HG03025 (cell line): ENCODE results near the gene COL6A3.

Source experiments
- ATAC-seq: cut with Tn5 transposase; IDR thresholded peaks from one replicate; pipeline ENCODE4 v1.9.1; 2021; ENCODE audit warnings: mild to moderate bottlenecking, moderate library complexity; ENCODE audit not compliant: unreplicated experiment, low FRiP score

The COL6A3 gene

DNA sequence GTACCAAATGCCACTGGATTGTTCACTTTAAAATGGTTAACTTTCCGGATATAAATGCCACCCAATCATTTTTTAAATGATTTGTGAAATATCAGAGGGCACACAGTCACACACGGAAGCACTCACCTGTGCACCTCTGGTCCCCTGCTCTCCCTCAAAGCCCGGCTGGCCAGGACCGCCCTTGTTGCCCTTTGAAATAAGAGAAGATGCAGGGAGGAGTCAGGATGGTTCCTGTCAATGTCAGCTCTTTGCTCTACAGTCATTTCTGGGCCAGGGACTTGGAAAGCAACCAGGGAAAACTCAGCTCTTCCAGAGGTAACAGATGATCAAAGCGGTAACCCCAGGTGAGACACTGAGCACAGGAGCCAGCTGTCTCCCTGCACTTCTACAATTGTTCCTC is 60.7 kb downstream of the COL6A3 start:
- no peak for ATAC-seq

DNA sequence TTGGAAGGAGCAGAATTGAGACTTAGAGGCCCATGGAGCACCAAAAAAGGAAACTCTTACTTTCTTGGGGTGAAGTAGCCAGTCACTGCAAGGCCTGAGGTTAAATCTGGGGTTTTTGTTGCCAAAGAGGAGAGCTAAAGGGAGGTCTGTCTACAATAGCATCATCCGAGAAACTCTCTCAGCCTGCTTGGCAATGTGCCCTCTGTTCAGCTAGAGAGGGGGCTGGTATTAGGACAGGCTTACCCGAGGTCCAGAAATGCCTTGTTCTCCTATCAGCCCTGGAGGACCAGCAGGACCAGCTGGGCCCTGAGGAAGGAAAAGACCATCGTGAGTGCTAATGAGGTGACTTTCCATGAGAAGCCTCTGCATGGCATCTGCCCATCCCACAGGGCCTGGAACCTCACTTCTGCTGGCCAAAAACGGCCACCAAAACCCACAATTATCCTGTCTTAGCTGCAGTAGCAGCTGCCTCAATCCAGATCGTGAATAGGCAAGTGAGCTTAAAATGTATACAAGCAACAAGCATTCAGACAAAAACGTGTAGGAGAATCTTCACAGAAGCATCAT is 61.6 kb downstream of the COL6A3 start:
- no peak for ATAC-seq

DNA sequence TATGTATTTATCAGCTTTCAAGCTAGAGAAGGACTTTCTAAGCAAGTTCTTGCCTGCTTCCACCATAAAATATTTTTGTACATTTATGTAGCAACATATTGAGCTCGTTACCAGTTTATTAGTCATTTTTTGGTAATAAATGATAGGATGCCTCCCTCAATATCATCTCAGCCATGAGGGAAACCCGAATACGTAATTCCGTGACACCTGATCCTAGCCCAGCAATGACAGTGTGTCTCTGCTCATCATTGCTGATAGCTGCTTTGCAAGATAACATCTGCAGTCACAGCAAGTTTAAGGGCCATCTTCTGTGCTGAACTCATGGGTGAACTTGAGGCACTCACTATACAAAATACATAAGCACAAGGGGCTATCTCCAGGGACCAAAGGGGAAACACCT is 62.2 kb downstream of the COL6A3 start:
- ATAC-seq = no peak

DNA sequence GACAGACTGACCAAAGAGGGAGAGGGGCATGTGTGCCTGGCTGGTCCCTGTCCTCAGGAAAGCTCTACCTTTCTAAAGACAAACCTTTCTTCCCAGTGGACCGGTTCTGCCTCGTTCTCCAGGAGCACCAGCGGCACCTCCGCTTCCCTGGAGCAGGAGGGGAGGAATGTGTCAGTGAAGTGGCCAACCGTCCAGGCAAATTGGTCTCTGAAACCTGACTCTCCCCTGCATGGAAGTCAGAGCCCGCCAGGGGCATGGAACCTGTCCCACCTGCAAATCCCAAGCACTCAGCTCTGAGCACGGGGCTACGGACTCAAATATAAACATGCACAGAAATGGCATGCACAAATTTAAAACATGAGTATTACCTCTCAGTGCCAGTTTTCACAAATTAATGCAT is 62.9 kb downstream of the COL6A3 start:
- no peak for ATAC-seq

DNA sequence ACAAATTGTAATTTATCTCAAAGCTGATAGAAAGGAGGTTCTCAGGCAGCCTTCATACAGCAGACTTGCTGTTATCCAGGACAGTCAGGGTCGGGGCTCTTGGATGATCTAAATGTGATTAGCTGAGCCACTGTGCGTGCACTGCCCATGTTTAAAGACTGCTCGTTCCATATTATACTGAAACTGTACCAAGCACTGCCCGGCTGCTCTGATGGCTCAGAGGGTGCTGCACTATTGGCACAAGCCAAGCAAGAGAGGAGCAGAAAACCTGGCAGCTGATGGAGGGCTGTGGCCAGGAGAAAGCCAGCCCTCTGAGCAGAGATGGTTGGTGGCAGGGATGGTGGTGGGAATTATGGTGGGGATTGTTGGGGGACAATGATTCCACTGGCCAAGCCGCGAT is 63.4 kb downstream of the COL6A3 start:
- ATAC-seq = no peak

DNA sequence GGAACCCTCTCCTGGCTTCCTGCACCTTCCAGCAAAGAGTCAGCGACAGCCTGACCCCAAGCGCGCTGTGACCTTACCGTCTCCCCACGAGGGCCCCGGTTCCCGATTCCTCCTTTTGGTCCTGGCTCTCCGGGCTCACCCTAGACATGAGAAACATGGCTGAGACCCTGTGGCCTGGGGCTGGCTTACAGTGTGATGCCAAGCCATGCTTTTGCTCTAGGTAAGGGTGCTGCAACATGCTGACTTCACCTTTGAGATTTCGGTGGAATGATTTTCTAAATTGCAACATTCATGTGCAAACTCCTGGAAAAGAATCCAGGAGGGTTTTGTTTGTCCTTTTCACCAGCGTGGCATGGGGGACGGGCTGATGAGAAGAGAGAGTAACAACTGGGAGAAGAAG is 63.9 kb downstream of the COL6A3 start:
- ATAC-seq = no peak

DNA sequence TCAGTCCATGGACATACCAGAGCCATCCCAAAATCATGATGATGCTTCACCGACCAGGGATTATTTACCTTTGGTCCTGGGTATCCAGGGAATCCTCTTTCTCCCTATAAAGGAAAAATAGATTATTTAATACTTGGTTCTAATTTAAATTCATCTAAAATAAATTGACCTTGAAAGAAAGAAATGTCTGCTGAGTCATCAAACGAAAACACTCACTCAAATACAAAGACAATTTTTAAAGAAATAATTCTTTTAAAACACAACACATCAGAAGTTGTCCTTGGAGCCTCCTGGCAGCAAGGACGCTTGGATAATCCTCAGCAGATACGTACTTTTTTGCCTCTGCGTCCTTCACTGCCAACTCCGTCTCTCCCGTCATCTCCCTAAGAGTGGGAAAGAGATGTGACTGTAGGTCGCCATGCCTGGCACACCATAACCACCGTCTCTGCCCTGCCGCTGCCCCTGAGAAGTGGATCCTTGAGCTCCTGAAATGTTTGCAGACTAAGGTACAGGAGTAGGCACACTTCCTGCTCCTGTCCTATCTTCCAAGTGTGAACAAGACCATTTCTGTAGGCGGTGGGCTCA is 65.6 kb downstream of the COL6A3 start:
- ATAC-seq = no peak

DNA sequence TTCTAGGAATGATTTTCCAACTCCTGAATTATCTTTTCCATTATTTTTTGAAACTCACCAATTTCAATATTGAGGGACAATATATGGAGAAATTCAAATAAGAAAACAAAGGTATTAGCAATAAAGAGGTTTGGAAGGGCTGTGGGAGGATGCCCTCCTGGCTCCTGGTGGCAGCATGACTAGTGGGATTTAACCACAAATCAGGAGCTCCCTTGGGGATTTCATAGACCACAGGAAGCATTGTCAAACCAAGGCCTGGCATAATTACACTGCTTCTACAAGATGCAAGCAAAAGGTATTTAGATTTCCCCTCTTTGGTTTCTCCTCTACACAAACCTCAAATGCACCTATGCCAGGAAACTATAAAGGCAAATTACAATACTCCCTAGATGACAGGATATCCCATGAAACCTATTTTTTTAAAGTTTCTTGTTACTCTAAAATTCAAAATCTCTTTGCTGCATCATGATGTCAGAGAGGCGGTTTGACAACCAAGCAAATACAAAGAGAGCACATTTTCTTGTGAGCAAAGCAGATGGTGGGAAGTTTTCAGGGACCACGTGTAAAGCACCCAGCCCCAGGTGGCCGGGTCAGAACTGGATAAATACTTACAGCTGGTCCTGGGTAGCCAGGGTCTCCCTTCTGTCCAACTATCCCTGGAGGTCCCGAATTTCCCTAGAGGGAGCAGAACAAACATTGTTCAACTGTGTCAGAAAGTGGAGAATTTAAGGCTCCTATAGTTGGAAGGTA is 67.9 kb downstream of the COL6A3 start:
- no peak for ATAC-seq

DNA sequence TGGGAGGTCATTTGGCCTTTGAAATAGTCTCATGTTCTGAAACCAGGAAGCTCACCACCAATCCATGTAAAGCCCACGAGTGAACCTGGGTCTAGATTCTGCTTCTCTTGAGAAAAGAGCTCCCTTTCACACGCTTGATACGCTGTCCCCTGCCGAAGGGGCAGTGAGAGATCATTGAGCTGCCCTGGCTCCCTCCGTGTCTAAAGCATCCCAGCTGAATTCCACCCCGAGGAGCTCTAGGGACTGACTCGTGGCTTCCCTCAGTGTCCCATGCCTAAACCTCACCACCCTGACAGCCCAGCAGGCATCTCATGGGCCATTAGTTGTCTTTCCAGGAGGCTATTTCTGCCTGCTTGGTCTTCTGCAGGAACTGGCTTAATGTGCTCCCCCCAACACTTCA is 68.6 kb downstream of the COL6A3 start:
- no peak for ATAC-seq

DNA sequence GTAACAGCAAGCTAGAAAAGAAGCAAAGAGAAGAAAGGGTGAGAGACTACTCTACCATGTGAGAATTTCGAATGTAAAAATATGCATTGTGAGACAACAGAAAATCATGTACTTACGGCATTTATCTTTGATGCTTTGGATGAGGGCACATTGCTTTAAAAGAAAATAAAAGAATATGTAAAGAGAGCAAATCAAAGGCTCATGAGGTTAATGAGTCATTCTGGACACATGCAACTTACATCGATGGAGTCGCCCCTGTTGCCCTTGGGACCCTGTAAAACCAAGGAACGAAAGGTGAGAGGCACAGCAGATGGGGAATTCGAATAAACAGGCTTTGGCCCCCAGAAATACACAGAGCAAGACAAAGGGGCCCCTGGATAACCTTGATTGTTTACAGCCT is 69.0 kb downstream of the COL6A3 start:
- ATAC-seq = no peak

DNA sequence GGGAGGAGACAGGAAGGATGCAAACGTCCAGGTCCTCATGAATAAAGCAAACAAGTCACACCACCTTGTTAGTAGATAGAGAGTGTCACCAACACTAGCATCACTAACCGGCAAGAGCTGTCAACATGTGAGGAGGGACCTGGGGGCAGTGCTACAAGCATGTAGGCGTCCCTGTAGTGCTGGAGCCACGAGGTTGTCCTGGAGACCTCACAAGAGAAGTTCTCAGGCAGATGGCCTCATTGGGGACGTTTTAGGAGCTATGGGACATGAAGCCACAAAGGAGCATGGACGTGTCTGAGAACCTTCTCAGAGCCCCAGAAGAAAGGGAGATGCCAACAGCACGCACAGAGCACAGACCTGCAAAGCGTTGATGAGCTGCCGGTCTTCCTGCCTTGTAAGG is 70.0 kb downstream of the COL6A3 start:
- no peak for ATAC-seq

DNA sequence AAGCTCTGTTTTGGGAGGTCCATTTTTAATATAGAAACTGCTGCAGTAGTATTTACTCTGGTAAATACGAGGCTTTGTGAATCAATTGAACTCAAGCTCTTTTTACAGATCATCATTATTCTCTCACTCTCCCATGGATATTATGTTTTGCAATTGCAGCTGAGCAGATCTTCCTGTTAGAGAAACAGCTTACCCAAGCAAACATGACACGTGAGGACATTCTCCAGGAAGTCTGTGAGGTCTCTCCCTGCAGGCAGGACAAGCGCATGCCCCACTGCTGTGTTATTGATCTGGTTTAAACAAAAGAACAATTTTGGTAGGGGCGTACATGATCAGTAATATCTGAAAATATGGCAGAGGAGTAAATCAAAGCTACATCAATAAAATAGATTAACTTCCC is 72.1 kb downstream of the COL6A3 start:
- ATAC-seq = no peak

DNA sequence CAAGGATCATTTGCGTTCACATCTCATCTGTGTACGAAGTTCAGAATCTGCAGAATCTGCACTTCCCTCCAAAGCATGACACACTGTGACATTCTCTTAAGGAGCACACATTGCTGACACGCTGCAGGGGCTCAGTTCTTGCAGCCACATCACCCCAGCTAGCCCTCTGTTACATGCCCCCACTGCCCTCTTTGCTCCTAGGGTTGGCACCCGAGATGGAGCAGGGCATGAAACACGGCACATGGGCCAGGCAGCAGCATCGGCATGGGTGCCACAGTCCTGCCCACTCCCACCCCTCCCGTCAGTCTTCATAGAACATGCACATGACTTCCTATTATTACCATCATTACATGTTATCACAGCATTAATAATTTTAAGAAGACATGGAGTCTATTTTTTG is 76.4 kb downstream of the COL6A3 start:
- ATAC-seq = no peak

DNA sequence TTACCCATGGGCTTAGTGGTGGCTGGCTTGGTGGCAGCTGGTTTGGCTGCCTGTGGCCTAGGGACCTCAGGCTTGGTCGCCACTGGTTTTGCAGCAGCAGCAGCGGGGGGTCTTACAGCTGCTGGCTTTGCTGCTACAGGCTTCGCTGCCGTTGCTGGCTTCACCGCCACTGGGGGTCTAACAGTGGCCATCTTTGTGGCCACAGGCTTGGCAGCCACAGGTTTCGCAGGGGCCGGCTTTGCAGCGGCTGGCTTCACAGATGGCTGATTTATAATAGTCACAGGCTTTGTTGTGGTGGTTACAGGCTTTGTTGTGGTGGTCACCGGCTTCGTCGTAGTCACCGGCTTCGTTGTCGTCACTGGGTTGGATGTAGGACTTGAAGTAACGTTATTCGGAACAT is 77.8 kb downstream of the COL6A3 start:
- no peak for ATAC-seq

DNA sequence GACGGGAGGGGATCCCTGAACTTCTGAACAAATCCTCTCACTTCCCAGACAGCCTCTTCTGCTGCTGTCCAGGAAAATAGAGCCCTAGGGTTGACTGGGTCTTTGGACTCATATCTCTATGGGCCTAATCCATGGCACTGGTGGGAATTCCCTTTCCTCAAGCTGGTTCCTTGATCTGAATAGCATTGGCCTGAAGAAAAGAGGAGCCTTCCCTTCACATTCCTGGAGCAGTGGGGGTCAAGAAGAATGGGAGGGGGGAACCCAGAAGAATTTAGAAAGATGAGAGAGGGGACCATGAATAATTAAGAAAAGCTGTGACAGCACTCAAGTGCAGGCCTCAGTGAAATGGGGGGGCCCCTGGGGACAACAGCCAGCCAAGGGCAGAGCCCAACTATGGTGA is 80.2 kb downstream of the COL6A3 start:
- ATAC-seq = no peak

DNA sequence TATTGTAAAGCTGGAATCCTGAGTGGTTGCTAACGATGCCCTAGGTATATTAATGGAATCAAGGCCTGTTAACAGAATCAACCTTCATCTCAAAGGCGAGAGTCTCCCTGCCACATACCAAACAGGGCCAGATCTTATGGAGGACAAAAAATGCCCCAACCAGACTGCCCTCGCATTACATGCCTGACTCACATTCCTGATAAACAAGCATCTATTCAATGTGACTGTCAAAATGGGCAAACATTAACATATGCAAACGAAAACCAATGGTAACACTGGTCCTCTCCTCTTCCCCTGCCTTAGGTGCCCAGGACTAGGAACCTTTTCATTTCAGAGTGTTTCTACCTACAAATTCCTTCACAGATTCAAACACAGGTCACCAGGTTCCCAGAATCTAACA is 83.4 kb downstream of the COL6A3 start:
- no peak for ATAC-seq

DNA sequence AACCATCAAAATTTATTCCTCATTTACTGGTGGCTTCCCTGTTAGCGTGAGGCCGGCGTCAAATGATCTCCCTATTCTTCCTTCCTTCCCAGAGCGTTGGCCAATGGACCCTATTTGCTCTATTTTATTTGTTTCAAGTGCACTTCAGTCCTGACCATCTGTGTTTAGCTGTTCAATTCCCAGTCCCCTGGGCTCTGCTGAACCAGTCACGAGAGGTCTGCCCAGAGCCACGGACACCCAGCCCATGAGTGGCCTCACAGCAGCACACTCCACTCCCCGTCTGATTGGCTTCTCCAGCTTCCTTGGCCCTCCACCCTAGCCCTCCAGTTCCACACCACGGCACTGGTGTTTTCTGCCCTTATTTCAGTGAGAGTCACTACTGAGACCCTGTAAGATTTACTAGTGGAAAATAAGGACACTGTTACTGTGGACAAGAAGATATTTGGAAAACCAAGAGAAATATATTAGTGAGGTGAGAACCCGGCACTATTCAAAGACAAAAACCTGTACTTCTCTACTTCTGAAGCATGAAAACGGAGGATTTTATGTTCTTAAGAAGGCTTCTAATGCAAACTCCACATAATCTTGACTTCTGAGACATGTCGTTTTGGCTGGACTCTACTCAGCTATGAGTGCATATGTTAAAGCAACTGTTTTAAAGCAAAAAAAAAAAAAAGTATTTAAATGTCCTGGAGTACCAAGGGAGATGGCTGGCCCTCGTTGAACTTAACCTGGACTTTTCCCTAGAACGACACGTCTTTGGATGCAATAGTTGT is 86.6 kb downstream of the COL6A3 start:
- ATAC-seq = no peak

DNA sequence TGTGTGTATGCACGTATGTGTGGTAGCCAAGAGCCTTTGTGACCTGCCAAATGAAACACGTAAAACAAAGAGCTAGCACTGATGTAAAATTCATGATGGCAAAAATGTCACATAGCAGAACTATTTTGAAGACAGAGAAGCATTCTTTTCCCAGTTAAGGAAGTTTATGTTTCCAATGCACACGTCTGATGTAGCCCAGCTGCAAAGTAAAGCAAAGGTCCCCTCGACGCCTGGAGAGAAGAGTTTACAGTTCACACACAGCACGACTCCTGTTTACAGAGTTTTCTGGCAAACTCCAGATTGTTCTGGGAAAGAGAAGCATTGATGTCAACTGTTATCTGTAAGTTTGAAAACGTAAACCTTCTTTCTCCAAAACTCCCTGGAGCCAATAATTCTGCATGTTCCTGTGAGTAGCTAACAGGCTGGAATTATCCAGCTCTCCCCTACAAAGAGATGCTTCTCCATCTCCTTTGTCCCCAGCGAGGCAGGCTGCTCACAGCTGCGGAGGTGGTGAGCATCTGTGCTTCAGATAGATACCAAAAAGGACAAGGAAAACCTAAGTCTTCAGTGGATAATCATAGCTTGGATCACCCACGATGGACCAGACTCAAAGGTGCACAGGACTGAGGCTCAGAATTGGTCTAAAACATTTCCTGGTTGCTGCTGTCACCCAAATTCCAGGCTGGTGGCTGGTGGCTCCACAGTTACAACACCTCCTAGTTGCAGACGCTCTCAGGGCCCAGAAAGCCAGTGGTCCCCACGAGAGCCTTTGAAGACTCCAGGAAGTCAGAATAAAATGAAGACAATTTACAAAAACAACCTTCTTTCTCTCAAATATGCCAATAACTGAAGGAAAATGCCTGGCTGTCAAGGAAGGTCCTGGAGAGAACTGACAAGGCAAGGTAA is 87.4 kb downstream of the COL6A3 start:
- ATAC-seq = no peak

DNA sequence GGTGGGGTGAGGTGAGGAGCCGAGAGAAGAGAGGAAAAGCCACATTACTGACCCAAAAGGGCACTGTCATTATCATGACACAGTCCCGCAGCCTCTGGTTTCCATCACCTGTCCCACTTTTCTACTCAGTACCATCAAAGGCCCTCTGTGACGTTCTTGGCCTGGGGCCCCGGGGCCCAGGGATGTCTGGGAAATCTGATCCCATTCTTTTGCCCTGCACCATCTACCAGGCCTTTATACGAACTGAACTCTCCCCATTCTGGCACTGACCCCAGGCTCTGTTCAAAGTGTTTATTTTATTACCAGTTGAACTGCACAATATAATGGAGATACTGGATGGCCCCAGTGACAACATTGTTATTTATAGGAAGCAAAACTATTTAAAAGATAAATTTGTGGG is 89.1 kb downstream of the COL6A3 start:
- ATAC-seq = no peak

DNA sequence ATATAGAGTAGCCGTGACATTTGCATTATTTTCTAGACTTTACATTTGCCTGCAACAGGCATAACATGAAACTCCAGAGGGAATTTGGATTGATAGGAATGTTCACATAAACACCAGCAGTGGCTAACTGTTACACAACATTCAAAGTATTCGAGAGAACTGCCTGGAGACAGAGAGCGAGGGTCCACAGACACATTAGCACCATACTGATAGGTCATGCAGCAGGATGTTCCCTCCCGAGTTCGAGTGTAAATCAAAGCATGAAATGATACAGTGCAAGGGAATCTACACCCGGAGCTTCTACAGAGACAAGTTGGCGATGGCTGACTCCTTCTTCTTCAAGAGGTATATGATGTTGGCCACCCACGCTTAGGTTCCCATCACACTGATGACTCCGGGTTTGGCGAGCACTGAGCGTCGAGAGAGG is 89.5 kb downstream of the COL6A3 start:
- ATAC-seq = no peak
